Stimulated activated CD4-positive, alpha-beta T cell treated with anti-CD3 and anti-CD28 coated beads, Interleukin-12 subunit alpha, Interleukin-12 subunit beta, amount 100 ng/mL, for 24 hours (primary cell): ENCODE results near the gene MAST1.
"Not testable (repeated sequence)": the region's sequence is repeated elsewhere in the genome, so short reads cannot be mapped to it uniquely, and the experiment has no call there.

Experiments
- DNase-seq, 2 experiments: peaks; one replicate each; pipeline ENCODE4 v3.0.0-alpha.2; 2020; ENCODE audit warnings: low read depth in 2 of 2

Gene MAST1

DNA sequence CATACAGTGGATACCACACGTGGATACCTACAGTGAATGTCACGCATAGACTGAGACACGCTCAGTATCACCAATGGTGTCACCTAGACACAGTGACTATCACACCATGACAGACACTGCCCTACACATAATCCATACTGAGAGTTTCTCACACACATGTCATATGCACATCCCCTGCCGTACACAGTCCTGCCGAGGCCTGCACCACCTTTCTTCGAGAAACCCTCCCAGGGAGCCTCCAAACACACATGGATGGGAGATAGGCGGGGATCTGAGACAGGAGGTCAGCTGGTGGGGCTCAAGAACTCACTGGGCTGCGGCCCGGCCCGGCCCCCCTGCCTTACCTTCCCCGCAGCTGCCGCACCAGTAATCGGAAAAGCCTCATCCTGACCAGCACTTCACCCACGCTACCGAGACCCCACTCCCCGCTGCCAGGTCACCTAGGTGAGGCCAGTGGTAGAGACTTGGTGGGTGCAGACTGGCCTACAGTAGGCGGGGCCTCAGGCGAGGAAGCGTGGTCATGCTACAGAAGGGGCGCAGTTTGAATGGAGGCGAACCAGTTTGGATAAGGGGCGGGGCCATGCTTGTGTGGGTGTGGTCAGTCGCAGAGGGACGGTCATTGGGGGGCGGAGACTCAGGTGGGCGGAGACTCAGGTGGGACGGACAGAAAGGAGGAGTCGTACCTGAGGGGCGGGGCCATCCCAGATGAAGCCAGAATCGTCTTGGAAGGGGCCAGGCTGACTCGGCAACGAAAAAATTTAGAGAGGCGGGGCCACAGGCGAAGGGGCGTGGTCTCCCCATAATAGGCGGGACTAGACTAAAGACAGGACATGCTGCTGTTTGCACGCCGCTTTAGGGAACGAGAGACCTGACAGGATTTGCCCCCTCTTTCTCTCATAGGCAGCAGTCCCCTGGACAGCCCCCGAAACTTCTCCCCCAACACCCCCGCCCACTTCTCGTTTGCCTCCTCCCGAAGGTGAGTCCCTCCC, 2.1 kb downstream of the MAST1 start:
- peak in 1 of 2 experiments; percentile 64 for DNase-seq

DNA sequence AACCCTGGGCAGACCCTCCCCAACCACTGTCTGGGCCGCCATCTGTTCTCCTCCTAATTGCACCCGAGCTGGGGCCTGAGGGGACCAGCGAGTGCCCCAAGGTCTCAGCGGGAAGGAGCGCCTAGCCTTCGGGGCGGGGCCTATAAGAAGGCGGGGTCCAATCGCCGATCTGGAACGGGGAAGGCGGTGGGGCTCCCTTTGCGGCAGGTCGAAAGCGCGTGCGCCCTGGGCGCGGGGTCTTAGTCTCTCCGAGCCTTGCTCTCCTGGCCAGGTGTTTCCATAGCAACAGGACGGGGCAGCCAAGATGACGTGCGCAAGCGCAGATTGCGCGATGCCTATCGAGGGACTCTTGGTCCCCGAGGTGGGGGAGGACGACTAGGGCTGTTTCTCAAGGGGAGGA, 2.8 kb downstream of the MAST1 start:
- no peak for DNase-seq

DNA sequence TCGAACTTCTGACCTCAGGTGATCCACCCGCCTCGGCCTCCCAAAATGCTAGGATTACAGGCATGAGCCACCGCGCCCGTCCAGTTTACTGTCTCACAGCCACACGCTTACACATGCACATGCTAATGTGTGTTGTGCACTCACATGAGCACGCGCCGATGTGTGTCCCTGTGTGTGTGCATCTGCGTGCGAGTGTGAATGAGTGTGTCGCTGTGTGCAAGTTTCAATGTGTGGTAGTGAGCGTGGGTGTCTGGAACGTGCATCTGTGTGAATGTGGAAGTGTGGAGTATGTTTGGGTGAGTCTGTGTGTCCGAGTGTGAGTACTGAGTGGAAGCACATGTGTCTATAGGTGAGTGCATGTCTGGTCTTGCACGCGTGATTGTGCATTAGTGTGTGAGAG, 4.2 kb downstream of the MAST1 start:
- DNase-seq, result no peak

DNA sequence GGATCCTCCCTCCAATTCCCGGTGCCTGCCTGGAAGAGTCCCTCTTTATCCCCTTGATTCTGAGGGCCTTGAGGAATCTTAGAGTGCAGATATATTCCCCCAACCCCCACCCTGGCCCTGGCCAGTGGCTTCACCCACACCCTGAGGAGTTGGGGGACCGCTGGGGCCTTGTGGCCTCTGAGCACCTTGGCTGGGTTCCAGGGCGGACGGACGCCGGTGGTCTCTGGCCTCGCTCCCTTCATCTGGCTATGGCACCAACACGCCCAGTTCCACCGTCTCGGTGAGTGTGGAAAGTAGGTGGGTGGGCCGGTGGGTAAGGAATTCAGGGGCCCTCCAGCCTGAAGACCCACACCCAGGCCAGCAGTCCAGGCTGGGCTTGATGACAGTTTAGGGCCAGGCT, 5.0 kb downstream of the MAST1 start:
- DNase-seq, result no peak

DNA sequence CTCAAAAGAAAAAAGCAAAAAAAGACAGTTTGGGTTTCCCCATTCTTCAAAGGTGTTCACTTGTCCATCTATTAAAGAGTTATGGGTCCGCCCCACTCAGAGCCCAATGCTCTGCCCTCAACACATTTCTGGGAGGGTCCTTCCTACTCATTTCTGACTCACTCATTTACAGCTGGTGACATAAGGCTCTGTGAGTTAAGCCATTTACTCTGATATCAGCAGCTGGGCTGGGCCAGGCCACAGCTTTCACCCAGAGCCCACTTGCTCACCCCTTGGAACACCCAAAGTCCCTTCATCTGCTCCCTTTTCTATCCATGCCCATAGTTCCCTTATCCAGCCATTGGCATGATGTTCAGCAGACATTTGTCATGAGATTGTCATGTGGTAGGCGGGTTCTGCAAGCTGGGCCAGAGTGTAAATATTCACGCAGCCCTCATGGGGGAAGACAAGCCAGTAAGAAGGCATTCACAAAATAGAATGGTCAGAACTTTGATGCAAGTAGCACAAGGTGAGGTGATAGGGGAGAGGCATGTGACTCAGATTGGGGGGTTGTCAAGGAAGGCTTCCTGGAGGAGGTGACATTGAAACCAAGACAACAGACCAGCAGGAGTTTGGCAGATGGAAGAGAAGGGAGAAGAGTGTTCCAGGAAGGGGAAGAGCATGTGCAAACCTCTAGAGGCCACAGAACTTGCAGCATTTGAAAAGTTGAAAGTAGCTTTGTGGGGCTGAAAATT, 5.9 kb downstream of the MAST1 start:
- no peak for DNase-seq

DNA sequence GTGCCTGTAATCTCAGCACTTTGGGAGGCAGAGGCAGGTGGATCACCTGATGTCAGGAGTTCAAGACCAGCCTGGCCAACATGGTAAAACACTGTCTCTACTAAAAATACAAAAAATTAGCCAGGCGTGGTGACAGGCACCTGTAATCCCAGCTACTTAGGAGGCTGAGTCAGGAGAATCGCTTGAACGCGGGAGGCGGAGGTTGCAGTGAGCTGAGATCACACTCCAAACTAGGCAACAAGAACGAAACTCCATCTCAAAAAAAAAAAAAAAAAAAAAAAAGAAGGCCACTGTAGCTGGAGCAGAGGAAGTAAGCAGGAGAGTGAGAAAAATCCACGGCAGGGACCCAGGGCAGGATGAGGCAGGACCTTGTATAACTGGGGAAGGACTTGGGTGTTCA, 8.3 kb downstream of the MAST1 start:
- DNase-seq, result not testable (repeated sequence)

DNA sequence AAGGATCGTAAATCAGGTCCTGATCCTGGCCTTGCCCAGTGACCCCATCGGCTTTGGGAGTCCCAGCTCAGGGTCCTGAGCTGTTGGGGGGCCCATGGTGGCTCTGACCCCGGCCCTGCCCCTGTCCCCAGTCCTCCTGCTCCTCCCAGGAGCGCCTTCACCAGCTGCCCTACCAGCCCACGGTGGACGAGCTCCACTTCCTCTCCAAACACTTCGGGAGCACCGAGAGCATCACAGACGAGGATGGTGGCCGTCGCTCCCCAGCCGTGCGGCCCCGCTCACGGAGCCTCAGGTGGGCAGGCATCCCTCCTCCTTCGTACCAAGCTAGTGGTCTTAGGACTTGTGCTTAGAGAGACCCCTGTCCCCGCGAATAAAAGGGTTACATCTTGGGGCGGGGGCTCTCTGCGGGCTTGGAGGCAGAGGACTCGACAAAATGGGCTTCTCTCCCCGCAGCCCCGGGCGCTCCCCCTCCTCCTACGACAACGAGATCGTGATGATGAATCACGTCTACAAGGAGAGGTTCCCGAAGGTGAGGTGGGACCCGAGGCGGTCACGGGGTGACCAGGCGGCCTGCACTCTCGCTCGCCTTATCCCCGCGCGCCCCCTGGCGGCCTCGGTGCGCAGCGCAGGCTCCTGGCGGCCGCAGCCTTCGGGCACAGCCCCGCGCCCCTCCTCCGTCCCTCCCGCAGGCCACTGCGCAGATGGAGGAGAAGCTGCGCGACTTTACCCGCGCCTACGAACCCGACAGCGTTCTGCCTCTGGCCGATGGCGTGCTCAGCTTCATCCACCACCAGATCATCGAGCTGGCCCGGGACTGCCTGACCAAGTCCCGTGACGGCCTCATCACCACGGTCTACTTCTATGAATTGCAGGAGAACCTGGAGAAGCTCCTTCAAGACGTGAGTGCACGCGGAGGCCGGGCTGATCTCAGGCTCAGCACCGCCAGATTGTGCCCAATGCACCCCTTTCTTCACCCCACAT, 9.1 kb downstream of the MAST1 start:
- peak; percentile 69 to 83 for DNase-seq

DNA sequence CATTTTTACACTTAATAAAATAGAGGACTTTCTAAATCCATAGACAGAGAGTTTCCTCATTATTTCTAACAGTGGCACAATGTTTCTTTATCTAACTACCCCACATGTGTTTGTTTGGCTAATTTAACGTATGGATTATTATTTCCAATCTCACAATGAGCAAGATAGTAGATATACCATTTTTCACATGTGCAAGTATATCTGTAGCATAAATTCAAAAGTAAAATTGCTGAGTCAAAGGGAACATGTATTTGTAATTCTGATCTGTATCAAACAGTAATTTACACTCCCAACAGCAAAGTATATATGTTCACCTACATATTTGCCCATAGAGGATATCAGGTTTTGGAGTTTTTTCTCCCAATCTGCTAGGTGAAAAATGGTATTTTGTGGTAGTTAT, 18.3 kb downstream of the MAST1 start:
- DNase-seq, result no peak

DNA sequence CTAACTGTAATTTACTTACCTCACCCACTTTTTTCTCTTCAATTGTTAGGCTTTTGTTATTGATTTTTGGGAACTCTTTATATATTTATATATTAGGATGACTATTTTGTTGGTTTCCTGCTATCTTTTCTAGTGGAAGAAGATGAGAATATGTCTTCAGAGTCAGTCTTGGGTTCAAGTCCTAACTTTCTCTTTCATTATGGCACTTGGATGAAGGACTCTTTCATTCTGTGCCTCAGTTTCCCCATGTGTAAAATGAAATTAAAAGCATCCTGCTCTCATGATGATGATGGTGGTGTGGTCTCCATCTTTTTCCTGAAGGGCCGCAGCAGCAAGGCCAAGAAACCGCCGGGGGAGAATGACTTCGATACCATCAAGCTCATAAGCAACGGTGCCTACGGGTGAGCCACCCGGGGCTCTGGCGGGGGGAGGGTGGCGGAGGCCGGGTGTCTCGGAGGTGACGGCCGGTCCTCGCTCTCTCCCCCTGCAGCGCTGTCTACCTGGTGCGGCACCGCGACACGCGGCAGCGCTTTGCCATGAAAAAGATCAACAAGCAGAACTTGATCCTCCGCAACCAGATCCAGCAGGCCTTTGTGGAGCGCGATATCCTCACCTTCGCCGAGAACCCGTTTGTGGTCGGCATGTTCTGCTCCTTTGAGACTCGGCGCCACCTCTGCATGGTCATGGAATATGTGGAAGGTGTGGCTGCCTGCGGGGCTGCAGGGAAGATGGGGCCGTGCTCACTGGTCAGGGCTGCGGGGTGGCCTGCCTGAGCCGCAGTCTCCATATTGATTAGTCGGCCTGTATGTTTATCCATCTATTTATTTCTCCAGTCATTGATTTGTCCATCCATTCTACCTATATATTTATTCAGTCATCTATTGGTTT, 20.0 kb downstream of the MAST1 start:
- no peak for DNase-seq

DNA sequence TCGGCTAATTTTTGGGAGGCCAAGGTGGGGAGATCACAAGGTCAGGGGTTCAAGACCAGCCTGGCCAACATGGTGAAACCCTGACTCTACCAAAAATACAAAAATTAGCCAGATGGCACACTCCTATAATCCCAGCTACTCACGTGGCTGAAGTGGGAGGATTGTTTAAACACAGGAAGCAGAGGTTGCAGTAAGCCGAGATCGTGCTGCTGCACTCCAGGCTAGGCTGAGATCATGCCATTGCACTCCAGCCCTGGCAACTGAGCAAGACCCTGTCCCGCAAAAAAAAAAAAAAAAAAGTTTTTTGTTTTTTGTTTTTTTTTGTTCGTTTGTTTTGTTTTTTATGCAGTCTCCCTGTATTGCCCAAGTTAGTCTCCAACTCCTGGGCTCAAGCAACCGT, 21.2 kb downstream of the MAST1 start:
- no peak for DNase-seq

DNA sequence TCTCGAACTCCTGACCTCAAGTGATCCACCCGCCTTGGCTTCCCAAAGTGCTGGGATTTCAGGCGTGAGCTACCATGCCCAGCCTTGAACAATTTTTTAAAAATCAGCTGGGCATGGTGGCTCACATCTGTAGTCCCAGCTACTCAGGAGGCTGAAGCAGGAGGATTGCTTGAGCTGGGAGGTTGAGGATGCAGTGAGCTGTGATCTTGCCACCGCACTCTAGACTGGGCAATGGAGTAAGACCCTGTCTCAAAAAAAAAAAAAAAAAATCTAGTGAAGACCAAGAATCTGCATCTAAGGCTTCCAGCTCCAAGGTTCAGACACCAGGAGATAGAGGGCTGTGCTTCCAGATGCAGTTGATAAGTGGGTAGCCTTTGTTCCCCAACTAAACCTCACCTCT, 25.8 kb downstream of the MAST1 start:
- no peak for DNase-seq

DNA sequence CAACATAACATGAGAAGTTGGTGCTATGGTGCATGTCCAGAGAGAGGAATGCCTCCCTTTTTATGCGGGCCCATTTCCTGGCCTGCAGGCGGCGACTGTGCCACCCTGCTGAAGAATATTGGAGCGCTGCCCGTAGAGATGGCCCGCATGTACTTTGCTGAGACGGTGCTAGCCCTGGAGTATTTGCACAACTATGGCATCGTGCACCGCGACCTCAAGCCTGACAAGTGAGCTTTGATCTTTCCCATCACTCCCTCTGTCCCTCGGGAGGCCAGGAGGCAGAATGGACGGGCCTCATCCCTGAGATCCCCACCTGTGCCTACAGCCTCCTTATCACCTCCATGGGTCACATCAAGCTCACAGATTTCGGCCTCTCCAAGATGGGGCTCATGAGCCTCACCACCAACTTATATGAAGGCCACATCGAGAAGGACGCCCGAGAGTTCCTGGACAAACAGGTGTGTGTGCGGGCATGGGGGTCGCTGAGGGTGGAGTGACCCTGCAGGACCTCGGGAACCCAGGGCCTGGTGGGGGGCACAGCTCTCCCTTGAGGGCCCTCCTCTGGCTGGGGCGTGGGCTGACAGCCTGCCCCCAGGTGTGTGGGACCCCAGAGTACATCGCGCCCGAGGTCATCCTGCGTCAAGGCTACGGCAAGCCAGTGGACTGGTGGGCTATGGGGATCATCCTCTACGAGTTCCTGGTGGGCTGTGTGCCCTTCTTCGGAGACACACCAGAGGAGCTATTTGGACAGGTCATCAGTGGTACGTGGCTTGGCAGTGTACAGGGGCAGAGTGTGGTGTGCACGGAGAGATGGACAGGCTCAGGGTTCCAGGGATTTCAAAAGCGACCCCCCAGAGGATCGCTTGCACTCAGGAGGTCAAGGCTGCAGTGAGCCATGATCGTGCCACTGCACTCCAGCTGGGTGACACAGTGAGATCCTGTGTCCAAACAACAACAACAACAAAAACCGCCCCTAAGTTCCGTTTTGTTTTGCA, 26.7 kb downstream of the MAST1 start:
- DNase-seq, result no peak

DNA sequence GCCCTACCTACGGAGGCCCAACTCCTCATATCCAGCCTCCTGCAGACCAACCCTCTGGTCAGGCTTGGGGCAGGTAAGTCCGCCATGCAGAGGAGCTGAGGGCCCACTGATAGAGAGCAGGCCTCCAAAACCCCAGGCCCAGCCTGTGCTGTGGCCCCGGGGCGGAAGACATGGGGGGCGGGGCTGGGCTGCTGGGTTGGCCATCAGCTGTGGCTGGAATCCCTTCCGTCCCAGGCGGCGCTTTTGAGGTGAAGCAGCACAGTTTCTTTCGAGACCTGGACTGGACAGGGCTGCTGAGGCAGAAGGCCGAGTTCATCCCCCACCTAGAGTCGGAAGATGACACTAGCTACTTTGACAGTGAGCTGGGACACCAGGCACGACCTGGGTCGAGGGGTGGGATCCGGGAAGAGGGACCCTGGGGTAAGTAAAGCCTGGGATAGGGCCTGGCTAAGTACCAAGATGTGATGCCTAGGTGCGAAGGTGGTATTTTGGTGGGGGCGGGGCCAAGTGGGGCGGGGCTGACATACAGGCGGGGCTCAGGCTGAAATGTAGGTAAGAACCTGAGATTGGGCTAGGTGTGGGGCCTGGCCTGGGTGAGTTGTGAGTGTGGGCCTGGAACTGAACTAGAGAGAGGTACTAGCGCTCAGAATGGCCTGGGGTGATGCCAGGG, 27.6 kb downstream of the MAST1 start:
- DNase-seq, result no peak

DNA sequence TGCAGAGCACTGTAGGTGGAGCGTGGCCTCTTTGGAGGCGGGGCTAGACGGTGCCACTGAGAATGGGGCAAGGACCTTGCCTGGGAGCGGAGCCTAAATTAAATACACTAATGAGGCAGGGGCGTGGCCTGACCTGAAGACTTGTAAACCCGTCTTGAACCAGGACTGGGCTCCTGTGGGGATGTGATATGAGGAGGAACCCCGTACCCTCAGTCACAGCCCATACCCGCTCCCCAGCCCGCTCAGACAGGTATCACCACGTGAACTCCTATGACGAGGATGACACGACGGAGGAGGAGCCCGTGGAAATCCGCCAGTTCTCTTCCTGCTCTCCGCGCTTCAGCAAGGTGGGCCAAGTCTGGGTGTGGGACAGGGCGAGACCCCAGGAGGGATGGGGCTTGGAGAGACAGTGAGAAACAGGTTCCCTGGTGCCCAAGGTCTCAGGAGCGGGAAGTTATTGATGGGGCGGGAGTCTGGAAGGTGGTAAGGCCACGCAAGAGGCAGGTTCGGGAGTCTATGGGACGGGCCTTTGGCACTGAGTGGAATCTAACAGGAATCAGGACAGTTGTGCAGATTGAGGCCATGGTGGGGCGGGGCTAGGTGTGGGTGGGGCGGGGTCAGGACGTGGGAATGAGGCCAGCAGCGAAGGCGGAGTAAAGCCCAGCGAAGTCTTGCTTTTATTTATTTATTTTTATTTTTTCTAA, 28.3 kb downstream of the MAST1 start:
- DNase-seq, result no peak

DNA sequence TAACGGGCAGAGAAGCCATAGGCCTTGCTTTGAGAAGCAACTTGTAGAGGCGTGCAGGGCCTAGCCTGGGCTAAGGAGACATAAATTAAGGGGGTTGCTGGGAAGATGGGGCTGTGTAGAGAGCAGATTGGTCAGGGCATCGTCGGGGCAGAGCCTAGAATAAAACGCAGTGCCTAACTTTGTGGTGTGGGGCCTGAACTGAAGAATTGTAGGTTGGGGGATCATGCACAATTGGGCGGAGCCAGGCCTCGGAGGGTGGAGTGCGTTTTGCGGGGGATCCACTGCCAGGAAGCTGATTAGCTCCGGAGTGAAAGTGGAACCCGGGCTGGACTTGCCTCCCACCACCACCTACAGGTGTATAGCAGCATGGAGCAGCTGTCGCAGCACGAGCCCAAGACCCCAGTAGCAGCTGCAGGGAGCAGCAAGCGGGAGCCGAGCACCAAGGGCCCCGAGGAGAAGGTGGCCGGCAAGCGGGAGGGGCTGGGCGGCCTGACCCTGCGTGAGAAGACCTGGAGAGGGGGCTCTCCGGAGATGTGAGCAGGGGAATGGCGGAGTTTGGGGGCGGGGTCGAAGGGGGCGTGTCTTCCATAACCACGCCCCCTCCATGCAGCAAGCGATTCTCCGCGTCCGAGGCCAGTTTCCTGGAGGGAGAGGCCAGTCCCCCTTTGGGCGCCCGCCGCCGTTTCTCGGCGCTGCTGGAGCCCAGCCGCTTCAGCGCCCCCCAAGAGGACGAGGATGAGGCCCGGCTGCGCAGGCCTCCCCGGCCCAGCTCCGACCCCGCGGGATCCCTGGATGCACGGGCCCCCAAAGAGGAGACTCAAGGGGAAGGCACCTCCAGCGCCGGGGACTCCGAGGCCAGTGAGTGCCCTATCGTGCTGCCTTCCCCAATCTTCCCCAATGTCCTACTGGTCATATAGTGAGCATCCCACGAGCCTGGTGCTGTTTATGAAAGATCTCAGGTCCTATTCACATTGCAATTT, 29.1 kb downstream of the MAST1 start:
- peak; percentile 43 to 57 for DNase-seq

DNA sequence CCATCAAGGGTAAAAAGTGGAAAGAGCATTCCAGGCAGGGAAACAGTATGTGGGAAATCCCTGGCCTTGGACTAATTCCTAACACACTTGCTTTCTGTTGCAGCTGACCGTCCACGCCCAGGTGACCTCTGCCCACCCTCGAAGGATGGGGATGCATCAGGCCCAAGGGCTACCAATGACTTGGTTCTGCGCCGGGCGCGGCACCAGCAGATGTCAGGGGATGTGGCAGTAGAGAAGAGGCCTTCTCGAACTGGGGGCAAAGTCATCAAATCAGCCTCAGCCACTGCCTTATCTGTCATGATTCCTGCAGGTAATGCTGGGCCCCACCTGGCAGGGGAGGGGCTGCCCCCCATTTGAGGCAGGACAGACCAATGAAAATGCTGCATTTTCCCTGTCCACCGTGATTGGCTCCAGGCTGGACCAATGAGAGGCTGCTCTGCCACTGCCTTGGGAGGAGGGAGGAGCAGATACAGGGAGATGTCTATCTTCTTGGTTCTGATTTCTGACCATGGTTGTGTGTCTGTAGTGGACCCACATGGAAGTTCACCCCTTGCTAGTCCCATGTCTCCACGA, 30.3 kb downstream of the MAST1 start:
- no peak for DNase-seq

DNA sequence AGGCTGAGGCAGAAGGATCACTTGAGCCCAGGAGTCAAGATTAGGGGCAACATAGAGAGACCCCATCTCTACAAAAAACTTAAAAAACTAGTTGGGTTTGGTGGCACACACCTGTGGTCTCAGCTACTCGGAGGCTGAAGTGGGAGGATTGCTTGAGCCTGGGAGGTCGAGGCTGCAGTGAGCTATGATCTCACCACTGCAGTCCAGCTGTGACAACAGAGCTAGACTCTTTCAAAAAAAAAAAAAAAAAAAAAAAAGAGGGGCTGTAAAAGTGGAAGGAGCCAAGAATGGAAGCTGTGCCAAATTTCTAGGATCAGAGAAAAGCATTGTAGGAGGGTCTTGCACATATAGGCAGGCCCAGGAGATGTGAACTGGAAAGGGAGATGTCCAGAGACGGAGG, 33.4 kb downstream of the MAST1 start:
- DNase-seq, result no peak
